GM23338 (cell line): Measurements from ENCODE around the gene RPS19BP1. TPM values are rescaled to one million over a fixed set of nuclear protein-coding genes. Genes with fewer than 3 reads are reported as not detected.
A peak's percentile ranks its signal among the peaks of the same experiment; 100 is the strongest.

ENCODE experiments used
- ATAC-seq: fragments of 200-7000 bp; cut with Tn5 transposase; 3 replicates; pipeline ENCODE4 v1.9.1; 2020
- DNase-seq: peaks from one replicate; pipeline ENCODE4 v3.0.0-alpha.2; 2015; ENCODE audit warnings: low spot score
- H2AFZ ChIP-seq: fragments of 200-600 bp; sonication (generic); 2 replicates; pipeline ENCODE4 v1.8.0; 2016; ENCODE audit warnings: antibody characterized with exemption, mild to moderate bottlenecking, moderate library complexity
- H3F3A ChIP-seq: fragments of 200-600 bp; sonication (generic); replicated peaks from 2 replicates; pipeline ENCODE4 v1.8.0; 2017; ENCODE audit warnings: antibody characterized with exemption, mixed run types, low read depth
- H3K27ac ChIP-seq: fragments of 200-600 bp; sonication (generic); 2 replicates; pipeline ENCODE4 v1.6.1; 2016; ENCODE audit warnings: low read depth
- H3K27me3 ChIP-seq: fragments of 200-600 bp; sonication (generic); 2 replicates; pipeline ENCODE4 v1.8.0; 2016; ENCODE audit warnings: mild to moderate bottlenecking, mixed run types, moderate library complexity; ENCODE audit not compliant: insufficient read depth
- H3K36me3 ChIP-seq: fragments of 200-600 bp; sonication (generic); 2 replicates; pipeline ENCODE4 v1.8.0; 2016; ENCODE audit warnings: mild to moderate bottlenecking; ENCODE audit not compliant: insufficient read depth
- H3K4me1 ChIP-seq: fragments of 200-600 bp; sonication (generic); 2 replicates; pipeline ENCODE4 v1.8.0; 2016; ENCODE audit warnings: mild to moderate bottlenecking, moderate library complexity; ENCODE audit not compliant: insufficient read depth
- H3K4me2 ChIP-seq: fragments of 200-600 bp; sonication (generic); 2 replicates; pipeline ENCODE4 v1.7.1; 2017; ENCODE audit warnings: mixed run types
- H3K4me3 ChIP-seq: fragments of 200-600 bp; sonication (generic); 2 replicates; pipeline ENCODE4 v1.6.1; 2016; ENCODE audit warnings: mixed run types
- H3K79me2 ChIP-seq: fragments of 200-600 bp; sonication (generic); replicated peaks from 2 replicates; pipeline ENCODE4 v1.8.0; 2017; ENCODE audit warnings: mild to moderate bottlenecking; ENCODE audit not compliant: insufficient read depth
- H3K9me2 ChIP-seq: fragments of 200-600 bp; sonication (generic); 2 replicates; pipeline ENCODE4 v1.8.0; 2017; ENCODE audit not compliant: insufficient read depth
- H4K20me1 ChIP-seq: fragments of 200-600 bp; sonication (generic); replicated peaks from 2 replicates; pipeline ENCODE4 v1.8.0; 2017; ENCODE audit warnings: mild to moderate bottlenecking; ENCODE audit not compliant: insufficient read depth
- H3K27ac Mint-ChIP-seq: 2 replicates; pipeline ENCODE4 v1.8.0; 2020; ENCODE audit warnings: inconsistent platforms, mild to moderate bottlenecking, moderate library complexity, mixed read lengths
- H3K27me3 Mint-ChIP-seq: 3 replicates; pipeline ENCODE4 v1.8.0; 2022; ENCODE audit warnings: low read depth, mild to moderate bottlenecking, moderate library complexity, mixed read lengths, inconsistent platforms; ENCODE audit not compliant: insufficient read depth, poor library complexity
- H3K36me3 Mint-ChIP-seq: 3 replicates; pipeline ENCODE4 v1.8.0; 2021; ENCODE audit warnings: low read depth, mild to moderate bottlenecking, inconsistent platforms, moderate library complexity, mixed read lengths
- H3K4me1 Mint-ChIP-seq: 3 replicates; pipeline ENCODE4 v1.8.0; 2020; ENCODE audit warnings: mild to moderate bottlenecking, inconsistent platforms, mixed read lengths
- H3K4me3 Mint-ChIP-seq: 3 replicates; pipeline ENCODE4 v1.8.0; 2021; ENCODE audit warnings: moderate library complexity, mild to moderate bottlenecking, inconsistent platforms, mixed read lengths
- H3K9me3 Mint-ChIP-seq: 3 replicates; pipeline ENCODE4 v1.8.0; 2020; ENCODE audit warnings: moderate library complexity, mild to moderate bottlenecking, inconsistent platforms, mixed read lengths
- CREB1 ChIP-seq: fragments of 250-450 bp; sonication (Bioruptor Pico); IDR thresholded peaks from 2 replicates; pipeline ENCODE4 v1.5.0; 2020; ENCODE audit warnings: low read depth, mild to moderate bottlenecking, moderate library complexity
- EZH2phosphoT487 ChIP-seq: fragments of 200-600 bp; sonication (generic); IDR thresholded peaks from one replicate; pipeline ENCODE4 v1.8.1; 2018; ENCODE audit warnings: antibody characterized with exemption; ENCODE audit not compliant: unreplicated experiment
- NANOG ChIP-seq: IDR thresholded peaks from 2 replicates; pipeline ENCODE4 v1.6.1; 2016; ENCODE audit warnings: antibody characterized with exemption, borderline replicate concordance
- STAT1 ChIP-seq: IDR thresholded peaks from one replicate; pipeline ENCODE4 v1.6.1; 2016; ENCODE audit warnings: antibody characterized with exemption; ENCODE audit not compliant: unreplicated experiment
- ZNF114 ChIP-seq: fragments of 250-450 bp; sonication (Bioruptor Pico); IDR thresholded peaks from 2 replicates; pipeline ENCODE4 v1.5.0; 2020; ENCODE audit warnings: mild to moderate bottlenecking, moderate library complexity
- polyA plus RNA-seq: library from polyadenylated mRNA; unstranded; fragments of >200 nt; fragmentation: Nextera tagmentation; extraction: Ambion mirVana; gene quantifications from 2 replicates; pipeline ENCODE4 v1.2.1, GENCODE V29; 2016
- total RNA-seq: library from RNA; depleted of rRNA; stranded (reverse); fragments of >200 nt; shearing (Covaris generic); gene quantifications from 2 replicates; pipeline ENCODE4 v1.2.3, GENCODE V29; 2014
- TF ChIP-seq, protein P1 (sequence below): IDR thresholded peaks from 2 replicates; pipeline ENCODE4 v1.6.1; 2016; ENCODE audit warnings: antibody characterized with exemption
- TF ChIP-seq, protein P2 (sequence below): IDR thresholded peaks from one replicate; pipeline ENCODE4 v1.6.1; 2018; ENCODE audit warnings: antibody characterized with exemption; ENCODE audit not compliant: unreplicated experiment

The RPS19BP1 gene
- total and polyA plus RNA-seq, 2 experiments from 2014 or later, result 153 to 215 TPM

DNA sequence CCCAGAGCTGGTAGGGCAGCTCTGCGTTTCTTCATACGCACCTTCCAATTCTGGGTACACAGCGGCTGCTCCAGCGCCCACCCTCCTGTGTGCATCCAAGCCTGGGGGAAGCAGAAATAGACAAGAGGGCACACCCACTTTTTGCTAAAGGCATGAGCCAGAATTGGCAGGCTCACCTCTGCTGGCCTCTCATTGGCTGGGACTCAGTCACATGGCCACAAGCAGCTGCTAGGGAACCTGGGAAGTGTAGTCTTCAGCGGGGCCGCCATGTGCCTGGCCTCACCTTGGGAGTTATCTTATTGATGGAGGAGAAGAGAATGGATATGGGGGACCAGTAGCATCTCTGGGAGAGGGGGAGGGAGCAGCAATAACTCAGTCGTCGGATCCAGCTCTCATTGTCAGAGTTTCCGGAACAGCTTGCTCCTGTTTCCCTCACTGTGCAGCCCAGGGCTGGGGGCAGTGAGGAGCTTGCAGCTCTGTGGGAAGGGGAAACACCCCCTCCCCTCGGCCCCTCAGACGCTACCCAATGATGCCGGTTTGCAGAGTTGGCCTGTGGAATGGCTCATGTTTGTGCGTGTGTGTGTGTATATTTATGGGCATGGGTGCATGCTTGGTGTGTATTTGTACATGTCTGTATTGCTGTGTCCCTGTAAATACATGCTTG lies 42.3 kb downstream of the RPS19BP1 start:
- H3K4me3 Mint-ChIP-seq, result peak overlapping the region; percentile 57
- H3K9me2 ChIP-seq, result no peaks in the 10 kb centered on the region
- H3K9me3 Mint-ChIP-seq, result no peaks in the 10 kb centered on the region; the same call in 2 of the 3 replicates
- H3K36me3 Mint-ChIP-seq, result no peaks in the 10 kb centered on the region
- no peaks in the 10 kb centered on the region for H3K27me3 ChIP-seq
- H3K4me1 ChIP-seq, result no peaks in the 10 kb centered on the region
- no peaks in the 10 kb centered on the region for H3K36me3 ChIP-seq
- no peak overlapping the region for H3K27ac Mint-ChIP-seq
- peaks cover 10% of the 10 kb centered on the region for H3K4me1 Mint-ChIP-seq
- no peak for TF ChIP-seq STAT1
- TF ChIP-seq, protein P1, sequence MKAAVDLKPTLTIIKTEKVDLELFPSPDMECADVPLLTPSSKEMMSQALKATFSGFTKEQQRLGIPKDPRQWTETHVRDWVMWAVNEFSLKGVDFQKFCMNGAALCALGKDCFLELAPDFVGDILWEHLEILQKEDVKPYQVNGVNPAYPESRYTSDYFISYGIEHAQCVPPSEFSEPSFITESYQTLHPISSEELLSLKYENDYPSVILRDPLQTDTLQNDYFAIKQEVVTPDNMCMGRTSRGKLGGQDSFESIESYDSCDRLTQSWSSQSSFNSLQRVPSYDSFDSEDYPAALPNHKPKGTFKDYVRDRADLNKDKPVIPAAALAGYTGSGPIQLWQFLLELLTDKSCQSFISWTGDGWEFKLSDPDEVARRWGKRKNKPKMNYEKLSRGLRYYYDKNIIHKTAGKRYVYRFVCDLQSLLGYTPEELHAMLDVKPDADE, result peak; percentile 72
- H3K27ac ChIP-seq, result no peak overlapping the region
- H3F3A ChIP-seq, result no peaks in the 10 kb centered on the region
- peaks cover 8% of the 10 kb centered on the region for H3K27me3 Mint-ChIP-seq
- peak overlapping the region; percentile 33; the same call in 1 of the 2 replicates for H3K4me2 ChIP-seq
- no peaks in the 10 kb centered on the region; the same call in 1 of the 2 replicates for H4K20me1 ChIP-seq
- H3K4me3 ChIP-seq, result no peak overlapping the region
- H3K79me2 ChIP-seq, result no peaks in the 10 kb centered on the region
- H2AFZ ChIP-seq, result no peak overlapping the region
- peak; percentile 93 for DNase-seq
- ATAC-seq, result peak; percentile 97

GRCh38 chr22:39489094-39490068 lies 43.2 kb downstream of the RPS19BP1 start:
- no peak overlapping the region for H3K27ac Mint-ChIP-seq
- H3K36me3 Mint-ChIP-seq, result no peaks in the 10 kb centered on the region
- Histone ChIP-seq H3K9me2 (no peaks in the 10 kb centered on the region), H3K4me2 (peak overlapping the region; percentile 33; the same call in 1 of the 2 replicates), H3K79me2 (no peaks in the 10 kb centered on the region), H3K36me3 (no peaks in the 10 kb centered on the region), H3K4me1 (no peaks in the 10 kb centered on the region), H3F3A (no peaks in the 10 kb centered on the region), H3K4me3 (no peak overlapping the region), H3K27ac (no peak overlapping the region), H2AFZ (no peak overlapping the region), H3K27me3 (no peaks in the 10 kb centered on the region), H4K20me1 (no peaks in the 10 kb centered on the region; the same call in 1 of the 2 replicates)
- DNase-seq (no peak), ATAC-seq (no peak)
- peaks cover 10% of the 10 kb centered on the region for H3K4me1 Mint-ChIP-seq
- no peaks in the 10 kb centered on the region for H3K9me3 Mint-ChIP-seq
- peak overlapping the region; percentile 57 for H3K4me3 Mint-ChIP-seq
- peaks cover 8% of the 10 kb centered on the region for H3K27me3 Mint-ChIP-seq
- TF ChIP-seq EZH2phosphoT487, result no peak
- TF ChIP-seq NANOG, result no peak
- no peak for TF ChIP-seq STAT1
- TF ChIP-seq ZNF114 (CRISPR knock-in tag), result no peak
- TF ChIP-seq CREB1 (CRISPR knock-in tag), result no peak
- TF ChIP-seq, protein P2, sequence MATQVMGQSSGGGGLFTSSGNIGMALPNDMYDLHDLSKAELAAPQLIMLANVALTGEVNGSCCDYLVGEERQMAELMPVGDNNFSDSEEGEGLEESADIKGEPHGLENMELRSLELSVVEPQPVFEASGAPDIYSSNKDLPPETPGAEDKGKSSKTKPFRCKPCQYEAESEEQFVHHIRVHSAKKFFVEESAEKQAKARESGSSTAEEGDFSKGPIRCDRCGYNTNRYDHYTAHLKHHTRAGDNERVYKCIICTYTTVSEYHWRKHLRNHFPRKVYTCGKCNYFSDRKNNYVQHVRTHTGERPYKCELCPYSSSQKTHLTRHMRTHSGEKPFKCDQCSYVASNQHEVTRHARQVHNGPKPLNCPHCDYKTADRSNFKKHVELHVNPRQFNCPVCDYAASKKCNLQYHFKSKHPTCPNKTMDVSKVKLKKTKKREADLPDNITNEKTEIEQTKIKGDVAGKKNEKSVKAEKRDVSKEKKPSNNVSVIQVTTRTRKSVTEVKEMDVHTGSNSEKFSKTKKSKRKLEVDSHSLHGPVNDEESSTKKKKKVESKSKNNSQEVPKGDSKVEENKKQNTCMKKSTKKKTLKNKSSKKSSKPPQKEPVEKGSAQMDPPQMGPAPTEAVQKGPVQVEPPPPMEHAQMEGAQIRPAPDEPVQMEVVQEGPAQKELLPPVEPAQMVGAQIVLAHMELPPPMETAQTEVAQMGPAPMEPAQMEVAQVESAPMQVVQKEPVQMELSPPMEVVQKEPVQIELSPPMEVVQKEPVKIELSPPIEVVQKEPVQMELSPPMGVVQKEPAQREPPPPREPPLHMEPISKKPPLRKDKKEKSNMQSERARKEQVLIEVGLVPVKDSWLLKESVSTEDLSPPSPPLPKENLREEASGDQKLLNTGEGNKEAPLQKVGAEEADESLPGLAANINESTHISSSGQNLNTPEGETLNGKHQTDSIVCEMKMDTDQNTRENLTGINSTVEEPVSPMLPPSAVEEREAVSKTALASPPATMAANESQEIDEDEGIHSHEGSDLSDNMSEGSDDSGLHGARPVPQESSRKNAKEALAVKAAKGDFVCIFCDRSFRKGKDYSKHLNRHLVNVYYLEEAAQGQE, result no peak
- TF ChIP-seq, protein P1, result no peak
